ENCODE data around the gene ATAD3B.

GRCh38 chr1:1427820-1428148 is 43.8 kb upstream of the ATAD3B start:
- TF ChIP-seq, protein P1, sequence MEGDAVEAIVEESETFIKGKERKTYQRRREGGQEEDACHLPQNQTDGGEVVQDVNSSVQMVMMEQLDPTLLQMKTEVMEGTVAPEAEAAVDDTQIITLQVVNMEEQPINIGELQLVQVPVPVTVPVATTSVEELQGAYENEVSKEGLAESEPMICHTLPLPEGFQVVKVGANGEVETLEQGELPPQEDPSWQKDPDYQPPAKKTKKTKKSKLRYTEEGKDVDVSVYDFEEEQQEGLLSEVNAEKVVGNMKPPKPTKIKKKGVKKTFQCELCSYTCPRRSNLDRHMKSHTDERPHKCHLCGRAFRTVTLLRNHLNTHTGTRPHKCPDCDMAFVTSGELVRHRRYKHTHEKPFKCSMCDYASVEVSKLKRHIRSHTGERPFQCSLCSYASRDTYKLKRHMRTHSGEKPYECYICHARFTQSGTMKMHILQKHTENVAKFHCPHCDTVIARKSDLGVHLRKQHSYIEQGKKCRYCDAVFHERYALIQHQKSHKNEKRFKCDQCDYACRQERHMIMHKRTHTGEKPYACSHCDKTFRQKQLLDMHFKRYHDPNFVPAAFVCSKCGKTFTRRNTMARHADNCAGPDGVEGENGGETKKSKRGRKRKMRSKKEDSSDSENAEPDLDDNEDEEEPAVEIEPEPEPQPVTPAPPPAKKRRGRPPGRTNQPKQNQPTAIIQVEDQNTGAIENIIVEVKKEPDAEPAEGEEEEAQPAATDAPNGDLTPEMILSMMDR (conservative IDR thresholded peaks at IDR 0.05; ENCODE audit: low read depth, low read length): no peak
- no peak for TF ChIP-seq EZH2 (IDR thresholded peaks at IDR 0.05; ENCODE audit: borderline replicate concordance, low read depth, low read length, poor library complexity, severe bottlenecking)

All from A673 (cell line).